ENCODE data around the gene ZNF76. TPM values are rescaled to one million over a fixed set of nuclear protein-coding genes. Genes with fewer than 3 reads are reported as not detected.

Gene ZNF76
- total and polyA plus RNA-seq, 9 of the 15 experiments (the other 6 are each of a cell fraction or from before 2014, with no cell fraction given), result 1.2 to 17.8 (median 10.7) TPM

- no peak for TF ChIP-seq GATAD2A (IDR thresholded peaks at IDR 0.05)
These were observed 10.6 kb upstream of the ZNF76 start (continued) for GRCh38 chr6:35248965-35249364.

GRCh38 chr6:35251949-35252348 lies 7.6 kb upstream of the ZNF76 start:
- POLR2A ChIA-PET, result no interaction called here

GRCh38 chr6:35253249-35253648 lies 6.3 kb upstream of the ZNF76 start:
- DNase-seq (ENCODE audit: extremely low read depth in 1 of 4, low spot score in 3 of 4), result no peak
- in situ Hi-C loops (cut with MboI) (no loop called here), intact Hi-C loops (cut with micrococcal nuclease) (no loop called here)
- no peak for FAIRE-seq
- Histone ChIP-seq H3K79me2 (ENCODE audit: control insufficient read depth, insufficient read depth, low read length) (peaks cover 8% of the 10 kb centered on the region; the same call in 2 of the 3 replicates), H3K9me1 (ENCODE audit: control insufficient read depth, insufficient read depth, low read length) (no peaks in the 10 kb centered on the region), H3K9ac (ENCODE audit: insufficient read depth in 1 of 2, low read depth in 2 of 2, low read length in 2 of 2) (no peak overlapping the region), H3K4me1 (replicated peaks in 1 of 2; ENCODE audit: control insufficient read depth in 2 of 2, insufficient read depth in 2 of 2, low read length in 2 of 2) (peaks cover 8 to 12% of the 10 kb centered on the region in 2 experiments), H4K20me1 (replicated peaks; ENCODE audit: control insufficient read depth, insufficient read depth, low read length) (no peaks in the 10 kb centered on the region), H3K9me3 (replicated peaks; ENCODE audit: control insufficient read depth, insufficient read depth, low read depth, low read length) (no peaks in the 10 kb centered on the region), H3K27ac (ENCODE audit: extremely low read depth, low read depth, low read length) (no peak overlapping the region), H3K4me2 (ENCODE audit: insufficient read depth, low read length) (no peak overlapping the region), H3K36me3 (ENCODE audit: control insufficient read depth, insufficient read depth, low read length) (peaks cover 5% of the 10 kb centered on the region; the same call in 1 of the 3 replicates), H2AFZ (ENCODE audit: low read depth, low read length) (no peak overlapping the region), H3K27me3 (ENCODE audit: control insufficient read depth in 2 of 2, insufficient read depth in 2 of 2, low read length in 2 of 2) (no peaks in the 10 kb centered on the region), H3K4me3 (no peak overlapping the region)
- BruUV-seq (replicated peaks), result no TSS peak
- POLR2A ChIA-PET, result no interaction called here
- ATAC-seq, result no peak
- TF ChIP-seq KLF1 (tag; IDR thresholded peaks at IDR 0.05), result no peak
- peak; percentile 45 for TF ChIP-seq CEBPB (tag; IDR thresholded peaks at IDR 0.05)
- CTCF ChIA-PET (ENCODE audit: low intra/inter-chr PET ratio), result no interaction called here
- 55% methylated on average over 1 of the region's 1 CpG for WGBS (ENCODE audit: insufficient coverage, low coverage, missing lambda C conversion rate)

More at GRCh38 chr6:35251949-35252348, 7.6 kb upstream of the ZNF76 start:
- H3K9ac ChIP-seq (ENCODE audit: insufficient read depth in 1 of 2, low read depth in 2 of 2, low read length in 2 of 2), result no peak overlapping the region
- FAIRE-seq, result no peak
- in situ Hi-C loops (cut with MboI) (no loop called here), intact Hi-C loops (cut with micrococcal nuclease) (no loop called here)
- ATAC-seq, result no peak
- no peak overlapping the region for H3K4me3 ChIP-seq
- peaks cover 6 to 19% of the 10 kb centered on the region in 2 experiments; a peak in 4 of 5 replicates for H3K4me1 ChIP-seq (replicated peaks in 1 of 2; ENCODE audit: control insufficient read depth in 2 of 2, insufficient read depth in 2 of 2, low read length in 2 of 2)
- H4K20me1 ChIP-seq (replicated peaks; ENCODE audit: control insufficient read depth, insufficient read depth, low read length), result no peaks in the 10 kb centered on the region
- DNase-seq (ENCODE audit: extremely low read depth in 1 of 4, low spot score in 3 of 4), result no peak
- peaks cover 5% of the 10 kb centered on the region; the same call in 1 of the 3 replicates for H3K36me3 ChIP-seq (ENCODE audit: control insufficient read depth, insufficient read depth, low read length)
- no peaks in the 10 kb centered on the region for H3K27me3 ChIP-seq (ENCODE audit: control insufficient read depth in 2 of 2, insufficient read depth in 2 of 2, low read length in 2 of 2)
- H3K79me2 ChIP-seq (ENCODE audit: control insufficient read depth, insufficient read depth, low read length), result peaks cover 2% of the 10 kb centered on the region; the same call in 1 of the 3 replicates
- no peak overlapping the region for H2AFZ ChIP-seq (ENCODE audit: low read depth, low read length)
- CTCF ChIA-PET (ENCODE audit: low intra/inter-chr PET ratio), result interaction anchor here (0.7 kb wide), 1 partner anchor 11 kb away, joined by 3 read pairs; no protein-coding TSS in a partner anchor
- H3K27ac ChIP-seq (ENCODE audit: extremely low read depth, low read depth, low read length), result no peak overlapping the region
- H3K4me2 ChIP-seq (ENCODE audit: insufficient read depth, low read length), result no peak overlapping the region
- H3K9me3 ChIP-seq (replicated peaks; ENCODE audit: control insufficient read depth, insufficient read depth, low read depth, low read length), result no peaks in the 10 kb centered on the region
- no TSS peak for BruUV-seq (replicated peaks)
- 61% methylated on average over 3 of the region's 3 CpGs for WGBS (ENCODE audit: insufficient coverage, low coverage, missing lambda C conversion rate)
- H3K9me1 ChIP-seq (ENCODE audit: control insufficient read depth, insufficient read depth, low read length), result no peaks in the 10 kb centered on the region
- peak; percentile 76; the same call in 1 of the 2 replicates for TF ChIP-seq SPI1 (IDR thresholded peaks at IDR 0.05; ENCODE audit: borderline replicate concordance, low read depth, low read length)
- no peak for TF ChIP-seq LCOR (CRISPR knock-in tag; IDR thresholded peaks at IDR 0.05)

Measured in K562 (cell line).